ENCODE measurements around the gene EIF3F.
A peak's percentile ranks its signal among the peaks of the same experiment; 100 is the strongest.
"Not testable (repeated sequence)": the region's sequence is repeated elsewhere in the genome, so short reads cannot be mapped to it uniquely, and the experiment has no call there.

Gene EIF3F

GRCh38 chr11:7986768-7987559 is at the start of gene EIF3F:
EIF3F (plus strand) TSS chr11:7987337; CDS start chr11:7987353, 16 bp downstream.
- peak; percentile 98 for FAIRE-seq

- no peak for FAIRE-seq
These were observed 46.0 kb upstream of the EIF3F start for GRCh38 chr11:7941146-7941545.

- no peak for FAIRE-seq
These were observed 45.5 kb upstream of the EIF3F start, which contains the start of gene OR10A3 for GRCh38 chr11:7941608-7942007. OR10A3 (minus strand) TSS chr11:7941708; CDS start chr11:7939520, 2,188 bp downstream.

- FAIRE-seq = no peak
These were observed 43.0 kb upstream of the EIF3F start for GRCh38 chr11:7944123-7944522.

GRCh38 chr11:7949934-7950333 is 37.2 kb upstream of the EIF3F start:
- no peak for FAIRE-seq

- no peak for FAIRE-seq
These were observed 31.9 kb upstream of the EIF3F start for GRCh38 chr11:7955191-7955590.

GRCh38 chr11:7964261-7964660 is 22.9 kb upstream of the EIF3F start:
- FAIRE-seq = no peak

GRCh38 chr11:7964873-7965272 is 22.3 kb upstream of the EIF3F start:
- FAIRE-seq = no peak

GRCh38 chr11:7965386-7965785 is 21.8 kb upstream of the EIF3F start, which contains the start of gene NLRP10:
NLRP10 (minus strand) TSS chr11:7965447; CDS start chr11:7963495, 1,952 bp downstream.
- no peak for FAIRE-seq

GRCh38 chr11:7967097-7967496 is 20.0 kb upstream of the EIF3F start:
- no peak for FAIRE-seq

- no peak for FAIRE-seq
These were observed 19.3 kb upstream of the EIF3F start for GRCh38 chr11:7967826-7968225.

- FAIRE-seq = no peak
These were observed 18.5 kb upstream of the EIF3F start for GRCh38 chr11:7968686-7969085.

- no peak for FAIRE-seq
These were observed 17.1 kb upstream of the EIF3F start for GRCh38 chr11:7969756-7970646.

- no peak for FAIRE-seq
These were observed 15.3 kb upstream of the EIF3F start for GRCh38 chr11:7971846-7972245.

GRCh38 chr11:7973011-7973410 is 14.1 kb upstream of the EIF3F start:
- no peak for FAIRE-seq

- no peak for FAIRE-seq
These were observed 12.5 kb upstream of the EIF3F start for GRCh38 chr11:7974668-7975067.

- no peak for FAIRE-seq
These were observed 9.8 kb upstream of the EIF3F start for GRCh38 chr11:7977232-7977917.

GRCh38 chr11:7981619-7982157 is 5.4 kb upstream of the EIF3F start:
- no peak for FAIRE-seq

- FAIRE-seq = no peak
These were observed 4.5 kb upstream of the EIF3F start for GRCh38 chr11:7982582-7983119.

GRCh38 chr11:7983832-7984590 is 3.1 kb upstream of the EIF3F start:
- FAIRE-seq = no peak

- not testable (repeated sequence) for FAIRE-seq
These were observed 385 bp downstream of the EIF3F start for GRCh38 chr11:7987560-7987883.

Data from endometrium (tissue), 2 donors.